GM12874 (cell line): ENCODE measurements around the gene SPATA3.

Source experiments
- TF ChIP-seq, protein P1 (sequence below): IDR thresholded peaks from 2 replicates; pipeline ENCODE4 v1.5.1; 2011; ENCODE audit warnings: low read depth, mild to moderate bottlenecking, control low read depth, low read length, moderate library complexity; ENCODE audit not compliant: insufficient read depth

SPATA3 gene

DNA sequence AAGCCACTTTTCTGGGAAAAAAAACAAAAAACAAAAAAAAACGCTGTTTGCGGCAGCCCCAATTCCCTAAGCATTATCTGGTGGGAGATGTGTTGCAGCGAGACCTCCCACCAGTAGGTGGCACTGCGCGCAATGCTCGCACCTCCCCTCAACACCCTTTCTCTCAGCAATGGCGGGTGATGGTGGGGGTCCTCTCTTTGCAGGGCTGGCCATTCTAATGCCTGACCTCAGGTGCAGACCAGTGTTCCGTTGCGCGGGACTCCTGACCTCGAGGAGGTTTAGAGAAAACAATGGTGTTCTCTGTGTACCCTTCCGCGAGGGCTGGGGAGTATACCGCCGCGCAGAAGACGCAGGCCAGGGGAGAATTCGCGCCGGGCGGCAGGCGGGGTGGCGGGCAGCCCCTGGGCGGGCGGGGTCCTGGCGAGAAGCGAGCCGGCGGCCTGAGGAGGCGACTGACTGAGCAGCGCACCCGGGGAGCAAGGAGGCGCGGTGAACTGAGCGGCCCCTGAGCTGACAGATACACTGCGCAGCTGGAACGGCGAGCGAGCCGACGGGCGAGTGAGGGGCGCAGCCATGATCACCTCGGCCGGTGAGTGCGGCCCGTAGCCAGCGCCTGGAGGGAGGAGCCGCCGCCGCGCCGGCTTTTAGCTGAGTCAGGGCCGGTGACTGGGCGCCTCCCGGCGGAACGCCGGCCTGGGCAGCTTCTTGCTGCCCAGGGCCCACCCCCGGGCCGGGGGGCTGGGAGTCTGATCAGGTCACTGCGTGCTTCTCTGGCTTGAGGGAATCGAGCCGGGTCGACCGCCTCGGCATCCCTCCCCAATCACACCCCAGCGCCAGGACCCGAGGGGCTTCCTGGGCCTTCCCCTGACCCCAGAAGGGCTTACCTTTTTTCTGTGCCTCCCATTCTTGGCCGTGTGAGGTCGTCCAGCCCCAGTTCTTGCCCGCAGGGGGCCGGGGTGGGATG lies 60.8 kb downstream of the SPATA3 start, which contains the start of gene PSMD1:
TSS of gene PSMD1 (plus strand) at position 415 of the 964 bp plus-strand sequence. CDS start at position 574, 159 bp downstream.
- TF ChIP-seq, protein P1, sequence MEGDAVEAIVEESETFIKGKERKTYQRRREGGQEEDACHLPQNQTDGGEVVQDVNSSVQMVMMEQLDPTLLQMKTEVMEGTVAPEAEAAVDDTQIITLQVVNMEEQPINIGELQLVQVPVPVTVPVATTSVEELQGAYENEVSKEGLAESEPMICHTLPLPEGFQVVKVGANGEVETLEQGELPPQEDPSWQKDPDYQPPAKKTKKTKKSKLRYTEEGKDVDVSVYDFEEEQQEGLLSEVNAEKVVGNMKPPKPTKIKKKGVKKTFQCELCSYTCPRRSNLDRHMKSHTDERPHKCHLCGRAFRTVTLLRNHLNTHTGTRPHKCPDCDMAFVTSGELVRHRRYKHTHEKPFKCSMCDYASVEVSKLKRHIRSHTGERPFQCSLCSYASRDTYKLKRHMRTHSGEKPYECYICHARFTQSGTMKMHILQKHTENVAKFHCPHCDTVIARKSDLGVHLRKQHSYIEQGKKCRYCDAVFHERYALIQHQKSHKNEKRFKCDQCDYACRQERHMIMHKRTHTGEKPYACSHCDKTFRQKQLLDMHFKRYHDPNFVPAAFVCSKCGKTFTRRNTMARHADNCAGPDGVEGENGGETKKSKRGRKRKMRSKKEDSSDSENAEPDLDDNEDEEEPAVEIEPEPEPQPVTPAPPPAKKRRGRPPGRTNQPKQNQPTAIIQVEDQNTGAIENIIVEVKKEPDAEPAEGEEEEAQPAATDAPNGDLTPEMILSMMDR = peak; percentile 93

DNA sequence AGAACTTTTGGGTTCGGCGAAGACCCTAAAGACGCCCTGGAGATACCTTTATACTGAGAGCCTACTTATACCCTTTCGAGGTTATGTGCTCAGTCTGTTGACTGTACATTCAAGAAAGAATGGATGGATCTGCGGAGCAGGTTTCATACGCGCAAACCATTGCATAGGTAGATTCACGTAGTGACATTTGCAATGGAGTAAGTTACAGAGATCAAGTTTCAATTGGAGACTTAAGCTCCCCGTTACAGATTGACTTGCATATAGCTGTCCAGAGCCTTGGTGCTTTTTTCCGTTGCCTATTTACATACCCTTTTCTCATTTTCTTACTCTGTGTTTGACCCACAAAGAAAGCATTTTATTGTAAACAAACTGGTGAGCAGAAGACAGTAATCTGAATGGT lies 61.7 kb downstream of the SPATA3 start:
- TF ChIP-seq, protein P1 = no peak
